HepG2 (cell line): ENCODE results near the gene VPREB3. TPM values are rescaled to one million over a fixed set of nuclear protein-coding genes. Genes with fewer than 3 reads are reported as not detected.

Experiments
- ATAC-seq: fragments of 200-7000 bp; cut with Tn5 transposase; 3 replicates; pipeline ENCODE4 v1.9.1; 2020; ENCODE audit warnings: mild to moderate bottlenecking, moderate library complexity
- BruUV-seq: library from RNA; stranded (reverse); fragments of 400-500 nt; replicated peaks from 2 replicates; lab custom pipeline; 2021; lab: Mats Ljungman, UMichigan
- CTCF ChIA-PET: fragments of 300-600 bp; formaldehyde crosslinking; extraction: SDS; loops from one replicate; lab custom pipeline; 2021; ENCODE audit warnings: low total read pairs, inconsistent platforms, low intra/inter-chr PET ratio; lab: Yijun Ruan, JAX
- POLR2A ChIA-PET: fragments of 350-600 bp; sonication (Branson Sonifier 250); formaldehyde crosslinking; loops from one replicate; lab custom pipeline; 2020; ENCODE audit warnings: antibody characterized with exemption, inconsistent platforms; lab: Yijun Ruan, JAX
- DNase-seq: peaks from one replicate; pipeline ENCODE4 v3.0.0-alpha.2; 2015; ENCODE audit warnings: low spot score
- FAIRE-seq: peaks from 3 replicates; lab custom pipeline; 2011; peaks lifted over from hg19 to GRCh38; lab: Jason Lieb, UNC
- H2AFZ ChIP-seq: one replicate; pipeline ENCODE4 v1.6.1; 2011; ENCODE audit warnings: low read length, inconsistent platforms
- H3K27ac ChIP-seq: fragments of 300-600 bp; 3 replicates; pipeline ENCODE4 v1.8.0; 2011; ENCODE audit warnings: mixed run types, mild to moderate bottlenecking, mixed read lengths, low read length, inconsistent platforms; ENCODE audit not compliant: insufficient read depth; ENCODE audit errors: extremely low read length
- H3K27me3 ChIP-seq, 2 experiments: fragments of 200-600 bp in 1 of 2; 2 replicates in 1 of 2; 3 replicates in 1 of 2; pipeline versions ENCODE4 v1.6.0 to v1.8.0; 2011; ENCODE audit warnings: low read length in 2 of 2, mild to moderate bottlenecking in 2 of 2, moderate library complexity in 2 of 2, inconsistent platforms in 1 of 2; ENCODE audit not compliant: insufficient read depth in 2 of 2, control insufficient read depth in 1 of 2
- H3K36me3 ChIP-seq, 2 experiments: fragments of 200-600 bp in 1 of 2; replicated peaks in 1 of 2; 2 replicates in 1 of 2; 3 replicates in 1 of 2; pipeline versions ENCODE4 v1.5.1 to v1.8.0; 2011; ENCODE audit warnings: low read length in 2 of 2, inconsistent platforms in 1 of 2; ENCODE audit not compliant: insufficient read depth in 2 of 2, control insufficient read depth in 1 of 2
- H3K4me1 ChIP-seq: 2 replicates; pipeline ENCODE4 v1.5.1; 2012; ENCODE audit warnings: low read length, inconsistent platforms; ENCODE audit not compliant: insufficient read depth
- H3K4me2 ChIP-seq: 2 replicates; pipeline ENCODE4 v1.6.0; 2011; ENCODE audit warnings: low read depth, low read length, inconsistent platforms
- H3K4me3 ChIP-seq, 3 experiments: fragments of 200-600 bp in 1 of 3; sonication (generic), shearing (Covaris generic) in 1 of 3; replicated peaks in 1 of 3; 2 replicates each; pipeline ENCODE4 v1.5.1; 2011 to 2016; ENCODE audit warnings: low read length in 3 of 3, inconsistent platforms in 2 of 3, low read depth in 2 of 3, mild to moderate bottlenecking in 2 of 3, control low read depth in 1 of 3, mixed read lengths in 1 of 3; ENCODE audit not compliant: insufficient read depth in 1 of 3
- H3K79me2 ChIP-seq: one replicate; pipeline ENCODE4 v1.6.1; 2011; ENCODE audit warnings: low read length, inconsistent platforms; ENCODE audit not compliant: insufficient read depth
- H3K9ac ChIP-seq: 2 replicates; pipeline ENCODE4 v1.6.0; 2011; ENCODE audit warnings: mild to moderate bottlenecking, low read depth, low read length, inconsistent platforms; ENCODE audit not compliant: insufficient read depth
- H3K9me3 ChIP-seq: 2 replicates; pipeline ENCODE4 v1.5.1; 2012; ENCODE audit warnings: mild to moderate bottlenecking, low read length
- H4K20me1 ChIP-seq: 2 replicates; pipeline ENCODE4 v1.6.0; 2011; ENCODE audit warnings: inconsistent platforms, mild to moderate bottlenecking, low read length, moderate library complexity; ENCODE audit not compliant: insufficient read depth
- E2F1 ChIP-seq: sonication (generic); formaldehyde crosslinking; IDR thresholded peaks from 2 replicates; pipeline ENCODE4 v1.5.0; 2020; ENCODE audit warnings: missing genetic modification reagents
- HDAC1 ChIP-seq: sonication (generic); formaldehyde crosslinking; IDR thresholded peaks from 2 replicates; pipeline ENCODE4 v1.5.1; 2020; ENCODE audit warnings: mild to moderate bottlenecking, missing genetic modification reagents
- HDAC6 ChIP-seq: fragments of 200-600 bp; sonication (generic); IDR thresholded peaks from 2 replicates; pipeline ENCODE4 v1.7.0; 2017; ENCODE audit warnings: mild to moderate bottlenecking, antibody characterized with exemption, low read length, low read depth
- HNRNPUL1 ChIP-seq: fragments of 200-400 bp; formaldehyde crosslinking; IDR thresholded peaks from 2 replicates; pipeline ENCODE4 v1.6.1; 2017; ENCODE audit warnings: low read depth, mild to moderate bottlenecking, low read length, moderate library complexity
- ISX ChIP-seq: sonication (generic); formaldehyde crosslinking; conservative IDR thresholded peaks from 2 replicates; pipeline ENCODE4 v1.5.0; 2020; ENCODE audit warnings: missing genetic modification reagents
- MXD3 ChIP-seq: IDR thresholded peaks from 2 replicates; pipeline ENCODE4 v1.6.1; 2016; ENCODE audit warnings: mild to moderate bottlenecking, missing biosample characterization, missing genetic modification reagents
- SAFB2 ChIP-seq: sonication (generic); formaldehyde crosslinking; IDR thresholded peaks from 2 replicates; pipeline ENCODE4 v1.5.1; 2020; ENCODE audit warnings: missing genetic modification reagents, low read depth, mild to moderate bottlenecking, borderline replicate concordance
- SMC3 ChIP-seq: IDR thresholded peaks from 2 replicates; pipeline ENCODE4 v1.6.1; 2011; ENCODE audit warnings: low read length, improper control_type of control experiment
- SOX6 ChIP-seq, 2 experiments: fragments of 450-650 bp in 1 of 2; sonication (generic) in 1 of 2; formaldehyde crosslinking in 1 of 2; IDR thresholded peaks; 2 replicates each; pipeline versions ENCODE4 v1.4.0 to v1.6.1; 2017 to 2020; ENCODE audit warnings: antibody characterized with exemption in 1 of 2, mild to moderate bottlenecking in 1 of 2, missing genetic modification reagents in 1 of 2
- TMF1 ChIP-seq: sonication (generic); formaldehyde crosslinking; IDR thresholded peaks from 2 replicates; pipeline ENCODE4 v1.8.1; 2022; ENCODE audit warnings: low read depth, missing genetic modification reagents
- UBTF ChIP-seq: sonication (generic); formaldehyde crosslinking; IDR thresholded peaks from 2 replicates; pipeline ENCODE4 v1.4.0; 2020; ENCODE audit warnings: mild to moderate bottlenecking, missing genetic modification reagents
- ZBTB20 ChIP-seq: sonication (generic); formaldehyde crosslinking; IDR thresholded peaks from 2 replicates; pipeline ENCODE4 v1.8.1; 2023; ENCODE audit warnings: missing genetic modification reagents, low read depth, mild to moderate bottlenecking, borderline replicate concordance
- ZBTB26 ChIP-seq: IDR thresholded peaks from 2 replicates; pipeline ENCODE4 v1.6.1; 2016; ENCODE audit warnings: missing compliant biosample characterization, missing genetic modification reagents, borderline replicate concordance
- ZNF292 ChIP-seq: sonication (generic); formaldehyde crosslinking; IDR thresholded peaks from 2 replicates; pipeline ENCODE4 v1.8.1; 2022; ENCODE audit warnings: mild to moderate bottlenecking, low read depth, missing genetic modification reagents, borderline replicate concordance
- ZNF530 ChIP-seq: sonication (generic); formaldehyde crosslinking; IDR thresholded peaks from 2 replicates; pipeline ENCODE4 v1.5.0; 2020; ENCODE audit warnings: low read depth, mild to moderate bottlenecking, missing genetic modification reagents
- ZUFSP ChIP-seq: sonication (generic); formaldehyde crosslinking; IDR thresholded peaks from 2 replicates; pipeline ENCODE4 v1.9.0; 2021; ENCODE audit warnings: missing genetic modification reagents, mild to moderate bottlenecking, borderline replicate concordance
- WGBS: methylation state at CpG from one replicate; pipeline ENCODE4 v1.1.6; 2017; ENCODE audit warnings: low lambda C conversion rate; 5-methylcytosine and 5-hydroxymethylcytosine counted together
- in situ Hi-C: cut with HindIII; loops from 2 replicates; pipeline ENCODE4 v1.10.0; 2017; ENCODE audit warnings: low pct_unique_long_range_greater_than_20kb; ENCODE audit not compliant: extremely low pct_ligation_motif_present
- intact Hi-C: fragments of 100-400 bp; cut with micrococcal nuclease; formaldehyde crosslinking; loops from one replicate; pipeline ENCODE4 v1.10.0; 2022; ENCODE audit not compliant: unreplicated experiment
- polyA plus RNA-seq, 8 experiments: library from polyadenylated mRNA; depleted of rRNA in 3 of 8; stranded (reverse) in 7 of 8; unstranded in 1 of 8; fragments of >200 nt; fragmentation: Illumina TruSeq in 4 of 8; extraction: Trizol in 4 of 8; gene quantifications; 2 replicates each; pipeline versions ENCODE4 v1.2.1 to v1.2.3, GENCODE V29; 2011 to 2016; ENCODE audit warnings: low read depth in 4 of 8, missing spikeins in 1 of 8, mixed read lengths in 1 of 8; ENCODE audit not compliant: insufficient read depth in 1 of 8
- total RNA-seq, 5 experiments: library from RNA; depleted of rRNA; stranded (reverse); fragments of >200 nt; fragmentation: Illumina TruSeq; extraction: Trizol; gene quantifications; 2 replicates each; pipeline ENCODE4 v1.2.3, GENCODE V29; 2016; ENCODE audit warnings: low read depth in 1 of 5

Gene VPREB3
- total and polyA plus RNA-seq, 2 of the 13 experiments (the other 11 are each of a cell fraction or from before 2014, with no cell fraction given): 0.22 TPM; not detected in 1

- no peak for TF ChIP-seq E2F1 (CRISPR knock-in tag)
These were observed 49.4 kb downstream of the VPREB3 start (continued) for GRCh38 chr22:23704829-23705228.

- Histone ChIP-seq H3K9ac (no peak overlapping the region), H3K4me1 (peaks cover 17% of the 10 kb centered on the region), H2AFZ (no peak overlapping the region), H3K36me3 (peaks cover 23 to 94% of the 10 kb centered on the region in 2 experiments), H3K4me3 (no peak overlapping the region), H3K79me2 (peaks cover 22% of the 10 kb centered on the region), H3K27ac (no peak overlapping the region), H3K9me3 (no peaks in the 10 kb centered on the region), H3K27me3 (no peaks in the 10 kb centered on the region), H3K4me2 (no peak overlapping the region), H4K20me1 (no peaks in the 10 kb centered on the region)
- intact Hi-C loops (no loop called here), in situ Hi-C loops (no loop called here)
- DNase-seq (no peak), FAIRE-seq (no peak), ATAC-seq (no peak)
- 94% methylated on average over 5 of the region's 5 CpGs for WGBS
- ChIA-PET POLR2A (no interaction called here), CTCF (no interaction called here)
- BruUV-seq: no TSS peak
- no peak for TF ChIP-seq HNRNPUL1
- TF ChIP-seq ZBTB20 (CRISPR knock-in tag): no peak
- TF ChIP-seq HDAC6: no peak
- TF ChIP-seq SOX6 (IDR thresholded peaks at IDR 0.05): no peak
- TF ChIP-seq SOX6 (CRISPR knock-in tag; IDR thresholded peaks at IDR 0.05): no peak
- no peak for TF ChIP-seq MXD3 (CRISPR knock-in tag)
- no peak for TF ChIP-seq ISX (CRISPR knock-in tag)
- TF ChIP-seq SMC3: no peak
- TF ChIP-seq TMF1: no peak
- TF ChIP-seq ZNF292 (CRISPR knock-in tag): no peak
- TF ChIP-seq HDAC1: no peak
- no peak for TF ChIP-seq SAFB2
- no peak for TF ChIP-seq ZBTB26 (CRISPR knock-in tag)
- TF ChIP-seq ZNF530 (CRISPR knock-in tag): no peak
- no peak for TF ChIP-seq UBTF (CRISPR knock-in tag)
- TF ChIP-seq ZUFSP (CRISPR knock-in tag): no peak
These were observed 50.2 kb downstream of the VPREB3 start for GRCh38 chr22:23704062-23704461.
